GM21526 (cell line): ENCODE measurements around the gene TPP2.
A peak's percentile ranks its signal among the peaks of the same experiment; 100 is the strongest.

Experiments
- ATAC-seq: cut with Tn5 transposase; IDR thresholded peaks from one replicate; pipeline ENCODE4 v1.9.1; 2021; ENCODE audit warnings: moderate library complexity; ENCODE audit not compliant: unreplicated experiment, low FRiP score

The TPP2 gene

DNA sequence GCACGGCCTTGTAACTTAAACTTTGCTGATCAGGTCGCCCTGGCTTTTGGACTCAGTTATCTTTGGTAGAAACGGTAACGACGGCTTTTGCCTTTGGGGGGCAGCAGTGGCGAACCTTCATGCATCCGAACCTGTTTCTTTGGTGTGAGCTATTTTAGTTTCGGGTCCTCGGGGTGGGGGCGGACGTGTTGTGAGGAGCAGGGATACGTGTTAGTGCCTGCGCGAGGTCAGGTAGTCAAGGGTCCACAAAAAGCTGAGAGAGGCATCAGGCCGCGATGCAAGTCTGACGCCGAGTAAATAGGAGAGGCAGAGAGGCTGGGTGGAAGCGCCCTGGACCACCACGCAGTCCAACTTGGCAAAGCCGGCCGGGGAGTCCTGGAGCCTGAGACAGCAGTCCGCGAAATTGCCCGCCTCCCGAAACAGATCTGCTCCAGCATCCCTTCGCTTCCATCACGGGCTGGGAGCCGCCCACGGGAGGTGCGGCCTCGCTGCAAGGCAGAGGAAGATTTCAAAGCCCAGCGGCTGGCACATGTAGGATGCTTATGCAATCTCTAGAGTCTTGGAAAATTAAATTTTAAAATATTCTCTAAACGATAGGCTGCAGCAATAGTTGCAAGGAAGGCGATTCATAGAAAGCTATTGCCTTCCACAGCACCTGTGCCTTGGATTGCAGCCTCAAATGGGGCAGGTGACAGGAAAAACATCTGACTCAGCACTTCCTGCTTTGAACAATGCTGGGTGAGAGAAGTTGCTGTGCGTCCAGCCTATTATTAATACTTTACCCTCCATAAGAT, 4.6 kb upstream of the TPP2 start:
- ATAC-seq, result peak; percentile 53

DNA sequence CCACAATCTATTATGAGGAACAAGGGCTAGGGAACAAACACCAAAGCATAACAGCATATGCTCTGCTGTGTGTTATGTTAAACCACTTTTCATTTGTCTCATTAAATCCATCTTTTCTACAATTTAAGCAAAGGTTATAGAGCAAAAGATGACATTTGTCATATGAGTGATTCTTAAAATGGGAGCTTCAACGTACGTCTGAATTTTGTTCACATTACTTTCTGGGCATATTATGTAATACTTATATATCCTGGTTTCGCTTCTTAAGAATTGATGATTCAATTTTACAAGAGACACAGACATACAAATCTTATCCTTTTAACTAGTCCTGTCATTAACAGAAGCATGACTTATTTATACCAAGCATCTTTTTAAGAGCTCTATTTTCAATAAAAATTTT, 3.3 kb upstream of the TPP2 start:
- ATAC-seq, result no peak

- ATAC-seq, result peak; percentile 11
These were observed 509 bp downstream of the TPP2 start for GRCh38 chr13:102597029-102597961.

DNA sequence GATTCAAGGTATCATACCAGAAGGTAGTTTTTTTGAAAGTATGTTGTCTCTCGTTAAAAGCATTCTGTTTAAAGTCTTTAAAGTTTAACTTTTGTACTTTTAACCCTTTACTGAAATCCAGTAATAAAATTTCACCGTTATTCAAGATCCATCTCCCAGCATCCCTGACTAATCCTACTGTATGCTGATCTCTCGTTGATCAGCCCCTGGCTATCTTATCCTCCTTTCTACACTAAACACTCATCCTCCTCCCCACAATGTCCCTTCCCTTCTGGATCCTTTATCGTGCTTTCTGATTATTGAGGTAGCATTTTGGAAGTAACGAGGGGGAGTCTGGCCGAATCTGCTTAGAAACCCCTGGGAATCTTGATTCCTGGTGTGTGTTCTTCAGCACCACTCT, 1.3 kb downstream of the TPP2 start:
- no peak for ATAC-seq

- ATAC-seq, result no peak
These were observed 2.7 kb downstream of the TPP2 start for GRCh38 chr13:102599426-102600012.

- no peak for ATAC-seq
These were observed 9.9 kb downstream of the TPP2 start for GRCh38 chr13:102606537-102607309.

DNA sequence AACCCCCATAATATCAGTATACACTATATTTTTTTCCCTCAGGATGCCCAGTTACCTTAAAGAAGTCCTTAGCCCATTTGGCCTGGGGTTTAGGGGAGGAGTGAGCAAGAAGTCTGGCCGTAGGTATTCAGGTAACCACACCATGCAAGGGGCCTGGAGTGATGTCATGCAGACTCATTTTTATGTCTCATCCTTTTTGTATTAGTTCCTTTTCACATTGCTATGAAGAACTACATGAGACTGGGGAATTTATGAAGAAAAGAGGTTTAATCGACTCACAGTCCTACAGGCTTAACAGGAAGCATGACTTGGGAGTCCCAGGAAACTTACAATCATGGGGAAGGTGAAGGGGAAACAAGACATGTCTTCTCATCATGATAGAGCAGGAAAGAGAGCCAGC, 12.2 kb downstream of the TPP2 start:
- ATAC-seq, result no peak

DNA sequence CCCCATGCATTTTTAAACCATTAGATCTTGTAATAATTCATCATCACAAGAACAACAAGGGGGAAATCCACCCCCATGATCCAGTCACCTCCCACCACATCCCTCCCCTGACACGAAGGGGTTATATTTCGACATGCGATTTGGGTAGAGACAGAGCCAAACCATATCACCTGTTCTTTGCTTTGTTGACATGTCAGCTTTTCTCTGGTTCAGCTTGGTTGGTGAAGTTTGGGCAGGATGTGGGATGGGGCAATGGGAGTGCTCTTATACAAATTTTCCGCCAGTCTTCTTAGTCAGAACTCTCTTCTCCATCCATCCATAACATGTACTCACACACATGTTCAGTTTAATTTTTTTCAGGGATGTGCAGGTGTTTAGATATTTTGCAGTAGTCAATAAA, 12.9 kb downstream of the TPP2 start:
- no peak for ATAC-seq

- ATAC-seq, result no peak
These were observed 13.6 kb downstream of the TPP2 start for GRCh38 chr13:102610296-102610895.

DNA sequence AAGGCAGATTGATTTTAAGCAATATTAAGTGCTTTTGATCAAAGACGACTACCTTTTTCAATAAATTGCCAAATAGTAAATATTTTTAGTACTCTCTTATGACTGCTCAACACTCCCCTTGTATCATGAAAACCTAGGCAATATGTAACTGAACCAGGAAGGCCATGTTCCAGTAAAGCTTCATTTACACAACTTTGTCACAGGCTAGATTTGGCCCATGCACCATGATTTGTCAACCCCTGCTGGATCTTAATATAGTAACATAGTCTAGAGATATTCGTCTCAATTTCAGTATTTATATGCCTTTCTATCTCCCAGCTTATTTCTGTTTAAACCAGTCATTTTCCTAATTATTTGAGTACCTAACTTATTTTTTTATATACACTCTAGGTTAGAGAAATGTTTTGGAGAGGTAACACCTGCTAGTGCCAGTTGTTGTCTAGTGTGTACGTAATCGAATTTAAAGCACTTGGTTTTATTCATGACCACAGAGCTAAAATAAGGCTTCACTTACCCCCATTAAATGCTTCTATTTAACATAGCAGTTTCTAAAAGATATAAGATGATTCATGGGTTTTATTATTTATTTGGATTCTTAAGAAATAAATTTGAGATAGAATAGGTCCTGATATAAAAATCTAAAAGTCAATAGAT, 21.0 kb downstream of the TPP2 start:
- no peak for ATAC-seq

GRCh38 chr13:102620516-102620915, 23.7 kb downstream of the TPP2 start:
- no peak for ATAC-seq

DNA sequence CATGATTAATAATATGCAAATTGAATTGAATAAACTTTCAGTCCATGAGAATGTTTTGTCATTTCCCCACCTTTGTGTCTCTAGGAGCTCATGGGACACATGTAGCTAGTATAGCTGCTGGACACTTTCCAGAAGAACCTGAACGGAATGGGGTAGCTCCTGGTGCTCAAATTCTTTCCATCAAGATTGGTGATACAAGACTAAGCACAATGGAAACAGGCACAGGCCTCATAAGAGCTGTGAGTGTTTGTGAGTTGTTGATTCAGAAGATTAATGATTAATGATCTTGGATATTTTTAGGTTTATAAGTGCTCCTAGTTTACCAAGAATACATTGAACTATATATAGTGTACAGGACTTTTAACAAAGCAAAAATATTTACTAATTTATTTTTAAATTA, 30.1 kb downstream of the TPP2 start:
- no peak for ATAC-seq

DNA sequence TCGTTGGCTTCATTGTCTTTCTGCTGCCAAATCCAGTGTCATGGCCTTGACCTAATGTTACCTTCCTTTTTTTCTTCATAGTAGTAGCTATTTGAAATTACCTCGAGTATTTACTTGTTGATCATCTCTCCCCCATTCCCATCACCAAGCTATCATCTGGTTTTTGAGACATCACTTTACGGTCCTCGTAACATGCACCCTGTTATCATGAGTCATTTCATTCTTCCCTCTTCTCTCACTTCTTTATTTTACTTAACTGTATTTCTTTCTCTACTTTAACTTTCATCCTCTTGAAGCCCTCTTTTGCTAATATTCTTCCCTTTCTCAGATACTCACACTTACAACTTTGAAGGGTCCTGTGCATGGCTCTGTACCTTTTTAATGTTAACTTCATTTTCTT, 31.8 kb downstream of the TPP2 start:
- no peak for ATAC-seq

GRCh38 chr13:102631198-102631597, 34.4 kb downstream of the TPP2 start:
- ATAC-seq, result no peak

DNA sequence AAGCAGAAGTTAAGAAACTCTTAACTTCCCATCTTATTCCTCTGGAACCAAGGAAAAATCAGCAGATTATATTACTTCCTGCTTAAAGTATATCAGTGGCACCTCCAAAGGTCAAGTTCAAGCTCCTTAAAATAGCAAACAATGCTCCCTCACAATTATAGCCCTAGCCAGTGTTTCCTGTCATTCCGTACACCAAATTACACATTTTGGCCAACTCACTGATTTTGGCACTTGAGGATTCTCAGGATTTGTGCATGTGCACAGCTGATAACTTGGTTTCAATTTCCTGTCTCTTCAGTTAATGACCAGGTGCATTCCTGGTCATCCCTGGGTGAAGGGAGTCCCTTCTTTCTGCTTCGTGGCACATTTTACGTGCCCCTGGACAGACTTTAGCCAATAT, 42.0 kb downstream of the TPP2 start:
- ATAC-seq, result no peak

DNA sequence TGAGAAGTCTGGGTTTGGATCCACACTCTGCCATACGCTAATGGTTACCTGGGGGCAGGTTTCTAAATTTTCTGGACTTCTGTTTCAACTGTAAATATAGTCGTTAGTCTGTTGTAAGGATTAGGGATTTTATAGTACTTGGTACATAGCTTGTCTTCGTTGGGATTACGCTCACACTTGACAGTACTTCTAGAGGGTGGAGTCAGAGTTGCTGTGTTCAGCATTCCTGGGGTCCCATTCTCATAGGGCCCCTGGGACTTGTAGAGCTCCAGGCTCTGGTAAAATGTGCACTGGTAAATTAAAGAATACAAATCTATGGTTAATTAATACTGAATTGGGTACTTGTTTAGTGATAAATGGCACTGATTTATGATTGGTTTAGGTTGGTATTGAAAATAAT, 45.2 kb downstream of the TPP2 start:
- ATAC-seq, result no peak

DNA sequence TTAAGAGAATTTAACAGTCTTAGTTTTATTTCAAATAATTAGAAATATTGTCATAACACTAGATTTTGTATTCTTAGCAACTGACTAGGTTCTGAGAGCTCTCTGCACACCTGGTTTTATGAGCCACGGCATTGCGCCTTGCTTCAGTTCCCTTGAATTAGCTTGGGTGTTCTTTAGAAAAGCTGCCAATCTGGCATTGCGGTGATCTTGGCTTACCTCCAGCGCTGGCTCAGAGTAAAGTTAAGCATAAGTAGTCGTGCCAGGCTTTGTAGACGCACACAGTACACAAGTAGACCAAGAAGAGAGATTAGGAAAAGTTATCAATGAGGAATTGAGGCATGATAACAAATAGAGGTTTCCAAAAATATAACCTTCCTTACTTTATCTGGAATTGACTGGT, 45.7 kb downstream of the TPP2 start:
- ATAC-seq, result no peak

DNA sequence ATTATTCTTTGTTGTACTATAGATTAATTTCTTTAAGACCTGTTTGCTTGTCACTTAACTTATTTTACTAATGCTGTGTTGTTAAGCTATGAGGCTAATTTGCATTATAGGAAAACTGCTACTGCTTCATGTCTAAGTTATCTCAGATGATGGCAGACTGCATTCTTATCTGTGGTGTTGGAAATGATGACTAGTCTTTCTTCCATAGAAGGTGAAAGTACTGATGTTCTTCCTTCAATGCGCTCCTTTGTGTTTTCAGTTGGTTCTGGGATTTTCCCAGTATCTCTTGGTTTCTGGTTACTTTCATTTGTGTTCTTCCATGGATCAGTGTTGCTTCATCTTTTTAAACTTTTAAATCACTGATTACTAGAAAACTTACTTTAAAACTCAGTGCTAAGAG, 46.9 kb downstream of the TPP2 start:
- ATAC-seq, result no peak

DNA sequence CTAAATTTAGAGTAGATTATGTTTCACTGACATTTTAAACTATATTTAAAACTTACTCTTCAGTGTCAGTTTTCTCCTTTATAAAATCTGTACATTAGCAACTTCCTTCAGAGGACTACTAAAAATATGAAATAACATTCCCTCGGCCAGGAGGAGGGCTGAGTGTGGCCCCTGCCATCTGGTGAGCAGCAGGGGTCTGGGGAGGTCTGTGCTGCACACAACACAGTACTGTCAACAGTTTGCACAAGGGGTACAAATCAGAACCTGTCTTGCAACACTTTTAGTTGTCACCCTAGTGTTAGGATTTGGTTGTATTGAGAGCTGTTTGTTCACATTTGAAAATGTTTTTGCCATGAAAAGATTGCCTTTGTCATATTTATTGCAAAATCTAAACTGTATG, 48.9 kb downstream of the TPP2 start:
- no peak for ATAC-seq

DNA sequence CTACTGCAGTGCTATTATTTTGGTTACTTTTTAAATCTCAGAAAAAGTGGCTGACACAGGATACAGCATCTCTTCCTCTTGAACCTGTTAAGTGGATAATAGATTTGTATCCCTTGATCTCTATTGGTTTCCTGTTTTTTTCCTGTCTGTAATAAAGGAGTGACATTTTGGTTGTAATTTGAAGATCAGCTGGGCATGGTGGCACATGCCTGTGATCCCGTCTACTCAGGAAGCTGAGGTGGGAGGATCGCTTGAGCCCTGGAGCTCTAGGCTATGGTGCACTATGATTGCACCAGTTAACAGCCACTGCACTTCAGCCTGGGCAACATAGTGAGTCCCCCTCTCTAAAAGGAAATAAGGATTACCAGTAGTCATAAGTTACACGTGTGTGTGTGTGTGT, 51.3 kb downstream of the TPP2 start:
- ATAC-seq, result no peak
